Measurements from ENCODE around the gene PDCD6IP. TPM values are rescaled to one million over a fixed set of nuclear protein-coding genes. Genes with fewer than 3 reads are reported as not detected.
A peak's percentile ranks its signal among the peaks of the same experiment; 100 is the strongest.
"Not testable (repeated sequence)": the region's sequence is repeated elsewhere in the genome, so short reads cannot be mapped to it uniquely, and the experiment has no call there.

The PDCD6IP gene
- total RNA-seq, 2 donors from 2014 or later: 40.5 to 104 TPM

DNA sequence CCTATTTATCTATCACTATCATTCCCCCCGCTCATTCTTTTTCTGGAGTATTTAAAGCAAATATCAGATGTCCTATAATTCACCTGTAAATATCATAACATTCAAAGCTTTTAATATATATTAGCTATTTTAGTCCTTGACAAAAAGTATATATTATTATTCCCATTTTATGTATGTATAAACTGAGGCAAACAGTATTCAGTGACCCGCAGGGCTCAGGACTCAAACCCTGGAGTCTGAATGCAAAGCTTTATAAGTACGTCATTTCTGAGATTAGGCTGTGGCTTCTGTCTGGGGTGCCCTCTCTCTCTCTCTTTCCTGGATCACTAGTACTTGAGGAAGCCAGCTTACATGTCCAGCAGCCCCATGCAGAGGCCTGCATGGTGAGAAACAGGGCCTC lies 20.4 kb upstream of the PDCD6IP start:
- 91 to 93% methylated on average over 3 of the region's 3 CpGs for WGBS, 2 donors
- DNase-seq: no peak
- TF ChIP-seq, protein P1, sequence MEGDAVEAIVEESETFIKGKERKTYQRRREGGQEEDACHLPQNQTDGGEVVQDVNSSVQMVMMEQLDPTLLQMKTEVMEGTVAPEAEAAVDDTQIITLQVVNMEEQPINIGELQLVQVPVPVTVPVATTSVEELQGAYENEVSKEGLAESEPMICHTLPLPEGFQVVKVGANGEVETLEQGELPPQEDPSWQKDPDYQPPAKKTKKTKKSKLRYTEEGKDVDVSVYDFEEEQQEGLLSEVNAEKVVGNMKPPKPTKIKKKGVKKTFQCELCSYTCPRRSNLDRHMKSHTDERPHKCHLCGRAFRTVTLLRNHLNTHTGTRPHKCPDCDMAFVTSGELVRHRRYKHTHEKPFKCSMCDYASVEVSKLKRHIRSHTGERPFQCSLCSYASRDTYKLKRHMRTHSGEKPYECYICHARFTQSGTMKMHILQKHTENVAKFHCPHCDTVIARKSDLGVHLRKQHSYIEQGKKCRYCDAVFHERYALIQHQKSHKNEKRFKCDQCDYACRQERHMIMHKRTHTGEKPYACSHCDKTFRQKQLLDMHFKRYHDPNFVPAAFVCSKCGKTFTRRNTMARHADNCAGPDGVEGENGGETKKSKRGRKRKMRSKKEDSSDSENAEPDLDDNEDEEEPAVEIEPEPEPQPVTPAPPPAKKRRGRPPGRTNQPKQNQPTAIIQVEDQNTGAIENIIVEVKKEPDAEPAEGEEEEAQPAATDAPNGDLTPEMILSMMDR (IDR thresholded peaks at IDR 0.05): no peak
- no peak for TF ChIP-seq POLR2A (IDR thresholded peaks at IDR 0.05)
- no peak overlapping the region for H3K27ac ChIP-seq
- no peaks in the 10 kb centered on the region for H3K27me3 ChIP-seq
- no peaks in the 10 kb centered on the region for H3K9me3 ChIP-seq
- H3K4me1 ChIP-seq: peaks cover 9% of the 10 kb centered on the region
- no peak overlapping the region for H3K4me3 ChIP-seq
- intact Hi-C loops (cut with DNase I): no loop called here
- H3K36me3 ChIP-seq (replicated peaks in 1 of 2; ENCODE audit: insufficient read depth in 1 of 2, low read depth in 2 of 2): no peaks in the 10 kb centered on the region
- ATAC-seq: no peak

DNA sequence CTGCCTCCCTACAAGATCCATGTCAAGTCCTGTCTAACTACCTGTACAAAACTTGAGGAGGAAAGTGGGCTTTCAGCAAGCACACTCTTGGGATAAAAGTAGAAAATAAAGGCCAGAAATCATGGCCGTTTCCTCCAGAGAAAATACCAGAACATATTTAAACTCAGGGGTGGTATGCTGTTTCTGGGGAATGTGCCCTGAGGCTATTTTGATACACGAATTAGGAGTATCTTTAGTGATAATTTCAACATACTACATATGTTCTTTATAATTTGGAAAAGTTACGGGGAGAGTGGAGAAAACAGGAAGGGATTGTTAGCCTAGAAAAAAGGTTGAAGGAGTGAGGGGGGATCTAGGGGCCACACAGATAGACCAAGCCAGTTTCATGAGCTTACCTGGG lies 18.7 kb upstream of the PDCD6IP start:
- no peak for ATAC-seq
- WGBS, 2 donors: 45 to 56% methylated on average over 3 of the region's 3 CpGs
- Histone ChIP-seq H3K9me3 (no peaks in the 10 kb centered on the region), H3K4me1 (peaks cover 9% of the 10 kb centered on the region), H3K27ac (no peak overlapping the region), H3K27me3 (no peaks in the 10 kb centered on the region), H3K36me3 (replicated peaks in 1 of 2; ENCODE audit: insufficient read depth in 1 of 2, low read depth in 2 of 2) (no peaks in the 10 kb centered on the region), H3K4me3 (no peak overlapping the region)
- intact Hi-C loops (cut with DNase I): loop anchor here (10.0 kb wide), 1 partner anchor 645 kb away; no protein-coding TSS in a partner anchor
- TF ChIP-seq POLR2A (IDR thresholded peaks at IDR 0.05): no peak
- TF ChIP-seq, protein P1 (IDR thresholded peaks at IDR 0.05): no peak
- no peak for DNase-seq

DNA sequence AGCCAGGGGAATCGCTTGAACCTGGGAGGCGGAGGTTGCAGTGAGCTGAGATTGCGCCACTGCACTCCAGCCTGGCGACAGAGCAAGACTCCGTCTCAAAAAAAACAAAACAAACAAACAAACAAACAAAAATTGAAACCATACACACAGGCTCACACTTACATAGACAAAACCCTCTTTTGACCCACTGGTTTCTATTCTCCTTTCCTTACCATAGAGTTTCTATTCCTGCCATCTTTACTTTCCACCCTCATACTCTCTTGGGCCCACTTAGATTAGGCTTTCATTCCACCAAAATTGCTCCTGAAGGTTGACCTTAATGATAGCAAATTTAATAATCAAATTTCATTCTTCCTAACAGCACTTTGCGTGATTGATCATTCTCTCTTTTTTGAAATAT lies 17.0 kb upstream of the PDCD6IP start:
- H3K36me3 ChIP-seq (replicated peaks in 1 of 2; ENCODE audit: insufficient read depth in 1 of 2, low read depth in 2 of 2); DNase-seq; H3K27ac ChIP-seq; H3K4me3 ChIP-seq; ATAC-seq; H3K4me1 ChIP-seq; H3K27me3 ChIP-seq; H3K9me3 ChIP-seq: not testable (repeated sequence)
- 93 to 95% methylated on average over 6 of the region's 6 CpGs for whole genome bisulfite sequencing, 2 donors
- intact Hi-C loops (cut with DNase I): loop anchor here (10.0 kb wide), 1 partner anchor 647 kb away; no protein-coding TSS in a partner anchor

DNA sequence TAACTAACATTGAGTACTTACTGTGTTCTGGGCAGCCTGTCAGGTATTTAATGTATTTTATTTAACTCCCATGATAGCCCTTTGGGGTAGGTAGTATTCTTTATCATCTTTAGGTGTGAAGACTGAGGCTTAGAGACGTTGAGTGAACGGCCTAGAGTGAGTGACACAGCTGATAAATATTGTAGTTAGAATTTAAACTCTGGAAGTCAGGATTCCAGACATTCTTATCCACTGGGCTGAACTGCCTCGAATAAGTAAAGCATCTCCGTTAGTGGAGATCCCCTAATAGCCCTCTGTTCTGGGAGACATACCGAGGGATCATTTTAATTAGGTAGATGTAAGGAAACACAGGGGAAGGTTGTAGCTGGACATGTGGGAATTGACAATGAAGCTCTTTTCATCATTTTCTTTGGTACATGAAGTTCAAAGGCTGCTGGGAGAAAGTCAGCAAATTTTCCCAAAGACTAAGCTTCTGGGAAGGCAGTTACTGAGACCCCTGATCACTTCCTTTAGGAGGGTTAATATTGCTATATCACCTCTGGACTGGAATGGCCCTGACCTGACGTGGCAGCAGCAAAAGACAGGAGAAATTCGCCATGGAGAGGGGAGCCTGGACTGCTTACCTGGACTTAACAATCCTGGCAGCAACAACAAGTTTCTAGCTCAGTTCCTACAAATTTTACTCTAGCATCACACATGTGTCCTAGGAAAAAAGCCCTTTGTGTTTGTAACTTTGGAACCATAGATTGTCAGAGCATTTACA lies 11.7 kb upstream of the PDCD6IP start:
- Histone ChIP-seq H3K36me3 (replicated peaks in 1 of 2; ENCODE audit: insufficient read depth in 1 of 2, low read depth in 2 of 2) (no peaks in the 10 kb centered on the region), H3K4me3 (no peak overlapping the region), H3K4me1 (peaks cover 5% of the 10 kb centered on the region), H3K27me3 (no peaks in the 10 kb centered on the region), H3K9me3 (no peaks in the 10 kb centered on the region), H3K27ac (no peak overlapping the region)
- 47 to 61% methylated on average over 7 of the region's 7 CpGs for WGBS, 2 donors
- DNase-seq (no peak), ATAC-seq (no peak)
- TF ChIP-seq, protein P1 (IDR thresholded peaks at IDR 0.05): no peak
- TF ChIP-seq POLR2A (IDR thresholded peaks at IDR 0.05): no peak
- intact Hi-C loops (cut with DNase I): loop anchor here (5.0 to 10.0 kb wide), 2 partner anchors 154 to 652 kb away; no protein-coding TSS in a partner anchor

DNA sequence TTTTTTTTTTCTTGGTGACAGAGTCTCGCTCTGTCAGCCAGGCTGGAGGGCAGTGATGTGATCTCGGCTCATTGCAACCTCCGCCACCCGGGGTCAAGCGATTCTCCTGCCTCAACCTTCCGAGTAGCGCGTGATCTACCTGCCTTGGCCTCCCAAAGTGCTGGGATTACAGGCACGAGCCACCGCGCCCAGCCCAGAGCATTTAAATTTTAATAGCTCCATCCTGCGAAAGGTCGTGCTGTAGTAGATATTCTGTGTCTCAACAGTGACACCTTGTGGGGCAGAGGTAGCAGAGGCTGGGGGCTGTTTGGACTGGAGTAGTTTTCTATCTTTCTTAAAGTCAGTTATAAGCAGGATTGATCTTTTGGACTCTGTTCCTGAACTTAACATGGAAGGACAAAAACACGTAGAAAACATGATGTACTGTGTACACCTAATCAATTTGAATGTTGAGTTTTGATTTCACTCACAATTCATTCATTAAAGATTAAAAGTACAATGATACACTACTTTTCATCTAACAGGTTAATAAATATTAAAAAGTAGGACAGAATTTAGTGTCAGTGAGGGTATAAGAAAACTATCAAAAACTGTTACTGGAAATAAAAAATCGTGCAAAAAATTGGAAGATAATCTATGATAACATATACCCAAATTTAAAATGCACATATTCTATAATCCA lies 11.0 kb upstream of the PDCD6IP start:
- ATAC-seq (peak; percentile 85), DNase-seq (peak; percentile 56 to 79 (median 66))
- Histone ChIP-seq H3K4me3 (no peak overlapping the region), H3K27me3 (no peaks in the 10 kb centered on the region), H3K4me1 (peaks cover 5% of the 10 kb centered on the region), H3K36me3 (replicated peaks in 1 of 2; ENCODE audit: insufficient read depth in 1 of 2, low read depth in 2 of 2) (no peaks in the 10 kb centered on the region), H3K9me3 (no peaks in the 10 kb centered on the region), H3K27ac (no peak overlapping the region)
- intact Hi-C loops (cut with DNase I): loop anchor here (5.0 to 10.0 kb wide), 2 partner anchors 155 to 653 kb away; no protein-coding TSS in a partner anchor
- 5 to 9% methylated on average over 12 to 15 of the region's 15 CpGs for WGBS, 2 donors
- TF ChIP-seq POLR2A (IDR thresholded peaks at IDR 0.05): no peak
- TF ChIP-seq, protein P1 (IDR thresholded peaks at IDR 0.05): peak; percentile 59 to 81 (median 72)

All from body of pancreas (tissue), 4 donors.